A549 (cell line): ENCODE measurements around the gene TRIM54.

ENCODE experiments used
- CTCF ChIP-seq: fragments of >200 bp; sonication (Bioruptor Twin); formaldehyde crosslinking; IDR thresholded peaks from 3 replicates; pipeline ENCODE4 v1.5.1; 2016
- USF2 ChIP-seq: fragments of 450-650 bp; IDR thresholded peaks from 2 replicates; pipeline ENCODE4 v1.6.1; 2014; ENCODE audit warnings: antibody characterized with exemption

- no peak for TF ChIP-seq CTCF
- no peak for TF ChIP-seq USF2
Observed at GRCh38 chr2:27284996-27285395, 2.8 kb downstream of the TRIM54 start.
